Gastrocnemius medialis (tissue), 4 donors: Measurements from ENCODE around the gene CAB39. TPM values are rescaled to one million over a fixed set of nuclear protein-coding genes. Genes with fewer than 3 reads are reported as not detected.

ENCODE experiments used
- ATAC-seq, 2 donors: fragments of 150-250 bp; one replicate each; pipeline ENCODE4 v1.9.1; 2016
- DNase-seq, 2 donors: peaks; one replicate each; pipeline ENCODE4 v3.0.0-alpha.2; 2019
- H3K27ac ChIP-seq, 4 donors: fragments of 200-600 bp; sonication (generic); 1 replicate in 1 of 4; 2 replicates in 3 of 4; pipeline ENCODE4 v1.5.1; 2016 to 2018; ENCODE audit warnings: mild to moderate bottlenecking in 2 of 4, moderate library complexity in 1 of 4
- H3K27me3 ChIP-seq, 3 donors: fragments of 200-600 bp; sonication (generic) in 2 of 3; 1 replicate in 1 of 3; 2 replicates in 2 of 3; pipeline versions ENCODE4 v1.5.1 to v1.6.0; 2016 to 2019; ENCODE audit warnings: mild to moderate bottlenecking in 1 of 3, moderate library complexity in 1 of 3
- H3K36me3 ChIP-seq, 2 donors: fragments of 200-600 bp; sonication (generic) in 1 of 2; one replicate each; pipeline ENCODE4 v1.5.1; 2017 to 2018
- H3K4me1 ChIP-seq, 2 donors: fragments of 200-600 bp; sonication (generic) in 1 of 2; one replicate each; pipeline ENCODE4 v1.5.1; 2016 to 2017; ENCODE audit warnings: mild to moderate bottlenecking in 2 of 2
- H3K4me3 ChIP-seq, 4 donors: fragments of 200-600 bp; sonication (generic) in 3 of 4; 1 replicate in 1 of 4; 2 replicates in 3 of 4; pipeline ENCODE4 v1.5.1; 2016 to 2019; ENCODE audit warnings: mild to moderate bottlenecking in 2 of 4
- H3K9me3 ChIP-seq, 3 donors: fragments of 200-600 bp; sonication (generic) in 2 of 3; 1 replicate in 1 of 3; 2 replicates in 2 of 3; pipeline ENCODE4 v1.5.1; 2016 to 2019
- POLR2A ChIP-seq, 2 donors: fragments of 450-650 bp; IDR thresholded peaks; one replicate each; pipeline ENCODE4 v1.6.1; 2017; ENCODE audit warnings: antibody characterized with exemption in 2 of 2, mild to moderate bottlenecking in 2 of 2, moderate library complexity in 2 of 2
- in situ Hi-C, 4 donors: fragments of 200-750 bp; cut with MboI; loops; one replicate each; pipeline versions ENCODE4 v1.15.0 to v1.8.0; 2017; ENCODE audit warnings: low sequenced_read_pairs in 4 of 4
- intact Hi-C: fragments of 100-400 bp; cut with DNase I; formaldehyde crosslinking; loops from one replicate; pipeline ENCODE4 v1.15.1; 2023; ENCODE audit warnings: low total_unique reads
- total RNA-seq, 4 donors: library from RNA; depleted of rRNA; stranded (reverse); fragments of >200 nt; gene quantifications; one replicate each; pipeline versions ENCODE4 v1.1.0 to v1.2.3, GENCODE V29; 2016
- TF ChIP-seq, protein P1 (sequence below), 5 experiments: fragments of 450-650 bp in 3 of 5; fragments of 200-600 bp in 2 of 5; sonication (generic) in 2 of 5; IDR thresholded peaks in 4 of 5; conservative IDR thresholded peaks in 1 of 5; 1 replicate in 4 of 5; 2 replicates in 1 of 5; pipeline ENCODE4 v1.5.1; 2016 to 2019; ENCODE audit warnings: antibody characterized with exemption in 5 of 5, mild to moderate bottlenecking in 3 of 5, moderate library complexity in 3 of 5

CAB39 gene
- total RNA-seq, 4 donors from 2014 or later, result 93.9 to 211 (median 133) TPM

DNA sequence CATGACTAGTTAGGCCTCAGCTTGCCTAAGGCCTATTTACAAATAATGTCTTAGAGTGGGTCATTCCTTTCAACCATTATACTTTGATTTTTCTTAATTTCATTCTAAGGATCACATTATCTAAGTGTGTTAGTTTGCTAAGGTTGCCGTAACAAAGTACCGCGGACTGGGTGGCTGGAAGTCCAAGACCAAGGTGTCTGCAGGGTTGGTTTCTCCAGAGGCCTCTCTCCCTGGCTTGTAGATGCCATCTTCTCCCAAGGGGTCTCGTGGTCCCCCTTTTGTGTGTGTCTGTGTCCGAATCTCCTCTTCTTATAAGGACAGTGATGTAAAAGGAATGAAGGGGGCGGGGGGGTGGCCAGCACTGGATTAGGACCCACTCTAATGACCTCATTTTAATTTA, 133.7 kb downstream of the CAB39 start:
- Histone ChIP-seq H3K27me3 (peaks cover 16 to 22% (median 20%) of the 10 kb centered on the region in 3 donors), H3K4me1 (no peaks in the 10 kb centered on the region), H3K36me3 (no peaks in the 10 kb centered on the region), H3K27ac (no peak overlapping the region), H3K4me3 (no peak overlapping the region), H3K9me3 (no peaks in the 10 kb centered on the region)
- TF ChIP-seq POLR2A (IDR thresholded peaks at IDR 0.05), result no peak
- TF ChIP-seq, protein P1, sequence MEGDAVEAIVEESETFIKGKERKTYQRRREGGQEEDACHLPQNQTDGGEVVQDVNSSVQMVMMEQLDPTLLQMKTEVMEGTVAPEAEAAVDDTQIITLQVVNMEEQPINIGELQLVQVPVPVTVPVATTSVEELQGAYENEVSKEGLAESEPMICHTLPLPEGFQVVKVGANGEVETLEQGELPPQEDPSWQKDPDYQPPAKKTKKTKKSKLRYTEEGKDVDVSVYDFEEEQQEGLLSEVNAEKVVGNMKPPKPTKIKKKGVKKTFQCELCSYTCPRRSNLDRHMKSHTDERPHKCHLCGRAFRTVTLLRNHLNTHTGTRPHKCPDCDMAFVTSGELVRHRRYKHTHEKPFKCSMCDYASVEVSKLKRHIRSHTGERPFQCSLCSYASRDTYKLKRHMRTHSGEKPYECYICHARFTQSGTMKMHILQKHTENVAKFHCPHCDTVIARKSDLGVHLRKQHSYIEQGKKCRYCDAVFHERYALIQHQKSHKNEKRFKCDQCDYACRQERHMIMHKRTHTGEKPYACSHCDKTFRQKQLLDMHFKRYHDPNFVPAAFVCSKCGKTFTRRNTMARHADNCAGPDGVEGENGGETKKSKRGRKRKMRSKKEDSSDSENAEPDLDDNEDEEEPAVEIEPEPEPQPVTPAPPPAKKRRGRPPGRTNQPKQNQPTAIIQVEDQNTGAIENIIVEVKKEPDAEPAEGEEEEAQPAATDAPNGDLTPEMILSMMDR (IDR thresholded peaks at IDR 0.05 in 4 of 5, conservative IDR thresholded peaks at IDR 0.05 in 1 of 5), result no peak
- no peak for ATAC-seq
- in situ Hi-C loops (no loop called here), intact Hi-C loops (no loop called here)
- DNase-seq, result no peak

- Histone ChIP-seq H3K27me3 (peaks cover 12 to 26% (median 22%) of the 10 kb centered on the region in 3 donors), H3K36me3 (no peaks in the 10 kb centered on the region), H3K27ac (no peak overlapping the region), H3K4me1 (no peaks in the 10 kb centered on the region), H3K4me3 (no peak overlapping the region), H3K9me3 (no peaks in the 10 kb centered on the region)
- no peak for TF ChIP-seq POLR2A (IDR thresholded peaks at IDR 0.05)
- TF ChIP-seq, protein P1 (IDR thresholded peaks at IDR 0.05 in 4 of 5, conservative IDR thresholded peaks at IDR 0.05 in 1 of 5), result peak; percentile 26 to 68 (median 56)
- in situ Hi-C loops (no loop called here), intact Hi-C loops (no loop called here)
- ATAC-seq, result no peak
- peak in 1 of 2 donors; percentile 31 for DNase-seq
Observed at GRCh38 chr2:230847883-230848388, 135.3 kb downstream of the CAB39 start.

- intact Hi-C loops (no loop called here), in situ Hi-C loops (no loop called here)
- Histone ChIP-seq H3K27me3 (peaks cover 12 to 26% (median 22%) of the 10 kb centered on the region in 3 donors), H3K9me3 (no peaks in the 10 kb centered on the region), H3K4me1 (no peaks in the 10 kb centered on the region), H3K36me3 (no peaks in the 10 kb centered on the region), H3K27ac (no peak overlapping the region), H3K4me3 (no peak overlapping the region)
- no peak for TF ChIP-seq POLR2A (IDR thresholded peaks at IDR 0.05)
- TF ChIP-seq, protein P1 (IDR thresholded peaks at IDR 0.05 in 4 of 5, conservative IDR thresholded peaks at IDR 0.05 in 1 of 5), result peak; percentile 48 to 74 (median 56)
- no peak for DNase-seq
- no peak for ATAC-seq
Observed at GRCh38 chr2:230849633-230850357, 137.2 kb downstream of the CAB39 start.

DNA sequence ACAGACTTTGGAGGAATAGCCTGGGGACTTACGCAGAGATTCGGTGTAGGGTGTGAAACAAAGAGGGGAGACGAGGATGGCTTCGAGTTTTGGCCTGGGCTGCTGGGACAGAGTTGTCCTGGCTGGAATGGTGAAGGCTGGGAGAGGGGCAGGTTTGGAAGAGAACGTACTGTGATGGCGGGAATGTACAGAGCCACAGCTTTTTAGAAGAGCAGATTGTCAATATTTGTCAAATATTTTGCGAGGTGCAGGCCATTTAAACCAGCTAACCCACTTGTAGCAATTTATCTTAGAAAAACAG, 137.7 kb downstream of the CAB39 start:
- intact Hi-C loops (no loop called here), in situ Hi-C loops (no loop called here)
- H3K4me1 ChIP-seq, result no peaks in the 10 kb centered on the region
- no peak for ATAC-seq
- H3K36me3 ChIP-seq, result no peaks in the 10 kb centered on the region
- no peak for DNase-seq
- no peak overlapping the region for H3K4me3 ChIP-seq
- H3K27ac ChIP-seq, result no peak overlapping the region
- no peaks in the 10 kb centered on the region for H3K9me3 ChIP-seq
- TF ChIP-seq, protein P1 (IDR thresholded peaks at IDR 0.05 in 4 of 5, conservative IDR thresholded peaks at IDR 0.05 in 1 of 5), result no peak
- TF ChIP-seq POLR2A (IDR thresholded peaks at IDR 0.05), result no peak
- peaks cover 12 to 26% (median 22%) of the 10 kb centered on the region in 3 donors for H3K27me3 ChIP-seq
